Sigmoid colon (tissue), 7 donors: ENCODE results near the gene GRIK4. TPM values are rescaled to one million over a fixed set of nuclear protein-coding genes. Genes with fewer than 3 reads are reported as not detected.

Experiments
- DNase-seq: peaks from one replicate; pipeline ENCODE4 v3.0.0-alpha.2; 2019
- H3K27ac ChIP-seq, 4 donors: fragments of 200-600 bp; sonication (generic); one replicate each; pipeline ENCODE4 v1.5.1; 2016 to 2019; ENCODE audit warnings: mild to moderate bottlenecking in 1 of 4
- H3K27me3 ChIP-seq, 3 donors: fragments of 200-600 bp; sonication (generic); one replicate each; pipeline ENCODE4 v1.5.1; 2019; ENCODE audit warnings: mild to moderate bottlenecking in 1 of 3
- H3K36me3 ChIP-seq, 4 donors: fragments of 200-600 bp; sonication (generic); one replicate each; pipeline ENCODE4 v1.5.1; 2016 to 2019
- H3K4me1 ChIP-seq, 4 donors: fragments of 200-600 bp; sonication (generic); one replicate each; pipeline ENCODE4 v1.5.1; 2017 to 2019
- H3K4me3 ChIP-seq, 4 donors: fragments of 200-600 bp; sonication (generic); one replicate each; pipeline ENCODE4 v1.5.1; 2017 to 2019; ENCODE audit warnings: mild to moderate bottlenecking in 2 of 4, moderate library complexity in 1 of 4
- H3K9me3 ChIP-seq, 4 donors: fragments of 200-600 bp in 3 of 4; sonication (generic) in 3 of 4; one replicate each; pipeline versions ENCODE4 v1.5.1 to v1.6.1; 2013 to 2019
- EP300 ChIP-seq, 4 donors: sonication (generic); formaldehyde crosslinking; IDR thresholded peaks; one replicate each; pipeline ENCODE4 v1.6.1; 2017; ENCODE audit warnings: antibody characterized with exemption in 4 of 4
- POLR2A ChIP-seq, 2 donors: fragments of 450-650 bp; IDR thresholded peaks; one replicate each; pipeline ENCODE4 v1.6.1; 2016; ENCODE audit warnings: antibody characterized with exemption in 2 of 2, mild to moderate bottlenecking in 2 of 2, moderate library complexity in 2 of 2
- POLR2AphosphoS5 ChIP-seq, 4 donors: sonication (generic); formaldehyde crosslinking; IDR thresholded peaks; one replicate each; pipeline ENCODE4 v1.6.1; 2017; ENCODE audit warnings: antibody characterized with exemption in 4 of 4
- WGBS, 2 donors: extraction: QIAGEN DNeasy Blood & Tissue Kit; methylation state at CpG; one replicate each; pipeline ENCODE4 v1.1.7; 2013; 5-methylcytosine and 5-hydroxymethylcytosine counted together
- intact Hi-C: fragments of 100-400 bp; cut with DNase I; formaldehyde crosslinking; loops from one replicate; pipeline ENCODE4 v1.15.1; 2023
- polyA plus RNA-seq, 3 donors: library from polyadenylated mRNA; stranded (reverse); fragments of 200-250 nt; gene quantifications; one replicate each; pipeline ENCODE4 v1.2.3, GENCODE V29; 2013
- total RNA-seq, 4 donors: library from RNA; depleted of rRNA; stranded (reverse); fragments of >200 nt; gene quantifications; one replicate each; pipeline ENCODE4 v1.1.0, GENCODE V29; 2016
- TF ChIP-seq, protein P1 (sequence below), 4 experiments: fragments of 450-650 bp in 3 of 4; fragments of 200-600 bp in 1 of 4; IDR thresholded peaks; one replicate each; pipeline ENCODE4 v1.5.1; 2016 to 2019; ENCODE audit warnings: antibody characterized with exemption in 4 of 4, mild to moderate bottlenecking in 3 of 4, moderate library complexity in 2 of 4
- donor health status: healthy with polysubstance abuse.
- donor health status: Bipolar disorder and iron deficiency.
- donor health status: healthy.

The GRIK4 gene
- total and polyA plus RNA-seq, 7 donors: 0.10 to 0.36 (median 0.27) TPM; not detected in 4

DNA sequence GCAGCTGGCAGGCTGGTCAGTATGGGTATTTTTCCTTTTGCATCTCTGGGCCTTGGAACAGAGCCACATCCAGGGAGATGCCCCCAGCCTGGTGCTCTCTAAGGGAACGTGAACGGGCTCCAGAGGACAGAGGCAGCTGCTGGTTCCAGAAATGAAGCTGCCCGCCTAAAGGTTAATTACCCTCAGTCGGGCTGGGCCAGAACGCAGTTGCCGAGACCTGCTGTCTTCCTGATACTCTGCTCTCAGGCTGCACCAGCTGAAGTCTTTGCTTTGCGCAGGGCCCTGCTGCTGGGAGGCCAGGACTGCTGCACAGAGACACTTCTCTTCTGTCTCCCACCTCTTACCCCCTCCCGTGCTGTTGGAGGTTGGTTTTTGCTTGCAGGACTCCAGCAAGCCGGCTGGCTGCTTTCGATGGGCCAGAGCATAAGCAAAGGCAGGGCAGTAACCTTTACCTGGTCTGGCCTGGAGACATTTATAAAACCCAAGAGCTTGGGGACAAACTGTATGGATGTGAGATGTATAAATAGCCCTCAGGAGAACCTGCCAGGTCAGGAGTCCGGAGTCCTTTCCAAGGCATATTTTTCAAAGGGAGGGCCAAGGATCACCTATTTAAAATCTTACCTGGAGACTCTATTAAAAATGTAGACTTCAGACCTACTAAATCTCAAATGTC, 197.1 kb downstream of the GRIK4 start:
- Histone ChIP-seq H3K36me3 (no peaks in the 10 kb centered on the region), H3K27me3 (no peaks in the 10 kb centered on the region), H3K4me1 (peaks cover 0 to 31% (median 15%) of the 10 kb centered on the region in 4 donors), H3K4me3 (no peak overlapping the region), H3K27ac (no peak overlapping the region), H3K9me3 (peaks cover 0 to 12% (median 1%) of the 10 kb centered on the region in 4 donors)
- WGBS, 2 donors: 45 to 67% methylated on average over 11 of the region's 11 CpGs
- TF ChIP-seq POLR2AphosphoS5 (IDR thresholded peaks at IDR 0.05): no peak
- no peak for TF ChIP-seq EP300 (IDR thresholded peaks at IDR 0.05)
- no peak for TF ChIP-seq POLR2A (IDR thresholded peaks at IDR 0.05)
- TF ChIP-seq, protein P1, sequence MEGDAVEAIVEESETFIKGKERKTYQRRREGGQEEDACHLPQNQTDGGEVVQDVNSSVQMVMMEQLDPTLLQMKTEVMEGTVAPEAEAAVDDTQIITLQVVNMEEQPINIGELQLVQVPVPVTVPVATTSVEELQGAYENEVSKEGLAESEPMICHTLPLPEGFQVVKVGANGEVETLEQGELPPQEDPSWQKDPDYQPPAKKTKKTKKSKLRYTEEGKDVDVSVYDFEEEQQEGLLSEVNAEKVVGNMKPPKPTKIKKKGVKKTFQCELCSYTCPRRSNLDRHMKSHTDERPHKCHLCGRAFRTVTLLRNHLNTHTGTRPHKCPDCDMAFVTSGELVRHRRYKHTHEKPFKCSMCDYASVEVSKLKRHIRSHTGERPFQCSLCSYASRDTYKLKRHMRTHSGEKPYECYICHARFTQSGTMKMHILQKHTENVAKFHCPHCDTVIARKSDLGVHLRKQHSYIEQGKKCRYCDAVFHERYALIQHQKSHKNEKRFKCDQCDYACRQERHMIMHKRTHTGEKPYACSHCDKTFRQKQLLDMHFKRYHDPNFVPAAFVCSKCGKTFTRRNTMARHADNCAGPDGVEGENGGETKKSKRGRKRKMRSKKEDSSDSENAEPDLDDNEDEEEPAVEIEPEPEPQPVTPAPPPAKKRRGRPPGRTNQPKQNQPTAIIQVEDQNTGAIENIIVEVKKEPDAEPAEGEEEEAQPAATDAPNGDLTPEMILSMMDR (IDR thresholded peaks at IDR 0.05): no peak
- no peak for DNase-seq
- intact Hi-C loops: no loop called here

- WGBS, 2 donors: 78 to 89% methylated on average over 10 of the region's 10 CpGs
- H3K27me3 ChIP-seq: no peaks in the 10 kb centered on the region
- H3K9me3 ChIP-seq: peaks cover 0 to 12% (median under 1%) of the 10 kb centered on the region in 4 donors
- intact Hi-C loops: no loop called here
- peak overlapping the region in 2 of 4 donors; percentile 67 to 69 for H3K27ac ChIP-seq
- H3K4me3 ChIP-seq: no peak overlapping the region
- H3K36me3 ChIP-seq: no peaks in the 10 kb centered on the region
- H3K4me1 ChIP-seq: peaks cover 0 to 33% (median 15%) of the 10 kb centered on the region in 4 donors
- no peak for DNase-seq
- TF ChIP-seq, protein P1 (IDR thresholded peaks at IDR 0.05): no peak
- TF ChIP-seq POLR2AphosphoS5 (IDR thresholded peaks at IDR 0.05) (no peak), POLR2A (IDR thresholded peaks at IDR 0.05) (no peak), EP300 (IDR thresholded peaks at IDR 0.05) (no peak)
Measured at GRCh38 chr11:120709808-120710207, 198.3 kb downstream of the GRIK4 start.

GRCh38 chr11:120710354-120711131, 199.0 kb downstream of the GRIK4 start:
- peak; percentile 87 for DNase-seq
- peaks cover 0 to 9% (median 0%) of the 10 kb centered on the region in 4 donors for H3K9me3 ChIP-seq
- no peaks in the 10 kb centered on the region for H3K36me3 ChIP-seq
- H3K4me1 ChIP-seq: peaks cover 0 to 40% (median 15%) of the 10 kb centered on the region in 4 donors
- H3K4me3 ChIP-seq: no peak overlapping the region
- TF ChIP-seq, protein P1 (IDR thresholded peaks at IDR 0.05): no peak
- no peak for TF ChIP-seq POLR2A (IDR thresholded peaks at IDR 0.05)
- no peak for TF ChIP-seq EP300 (IDR thresholded peaks at IDR 0.05)
- TF ChIP-seq POLR2AphosphoS5 (IDR thresholded peaks at IDR 0.05): peak in 1 of 4 donors; percentile 19
- peak overlapping the region; percentile 20 to 69 (median 47) for H3K27ac ChIP-seq
- H3K27me3 ChIP-seq: no peaks in the 10 kb centered on the region
- 54 to 72% methylated on average over 13 of the region's 13 CpGs for WGBS, 2 donors
- intact Hi-C loops: no loop called here

GRCh38 chr11:120712014-120712413, 200.5 kb downstream of the GRIK4 start:
- TF ChIP-seq POLR2A (IDR thresholded peaks at IDR 0.05) (no peak), EP300 (IDR thresholded peaks at IDR 0.05) (no peak), POLR2AphosphoS5 (IDR thresholded peaks at IDR 0.05) (no peak)
- TF ChIP-seq, protein P1 (IDR thresholded peaks at IDR 0.05): no peak
- H3K27me3 ChIP-seq: no peaks in the 10 kb centered on the region
- H3K4me1 ChIP-seq: peaks cover 0 to 48% (median 18%) of the 10 kb centered on the region in 4 donors
- no peak overlapping the region for H3K27ac ChIP-seq
- WGBS, 2 donors: 95% methylated on average over 6 of the region's 6 CpGs
- no peak overlapping the region for H3K4me3 ChIP-seq
- DNase-seq: no peak
- H3K9me3 ChIP-seq: peaks cover 0 to 9% (median 0%) of the 10 kb centered on the region in 4 donors
- H3K36me3 ChIP-seq: no peaks in the 10 kb centered on the region
- intact Hi-C loops: no loop called here
